Osteocyte (in vitro differentiated cells): ENCODE measurements around the gene FBXO42. TPM values are rescaled to one million over a fixed set of nuclear protein-coding genes. Genes with fewer than 3 reads are reported as not detected.

Experiments
- DNase-seq: peaks from one replicate; pipeline ENCODE4 v3.0.0; 2021; ENCODE audit warnings: mixed read lengths; ENCODE audit not compliant: unreplicated experiment; ENCODE audit errors: extremely low spot score
- H3K27ac Mint-ChIP-seq: one replicate; pipeline ENCODE4 v1.8.0; 2021; ENCODE audit warnings: mild to moderate bottlenecking, mixed read lengths; ENCODE audit not compliant: unreplicated experiment
- H3K27me3 Mint-ChIP-seq: one replicate; pipeline ENCODE4 v1.8.0; 2021; ENCODE audit warnings: mixed read lengths; ENCODE audit not compliant: unreplicated experiment
- H3K36me3 Mint-ChIP-seq: one replicate; pipeline ENCODE4 v1.8.0; 2021; ENCODE audit warnings: mixed read lengths; ENCODE audit not compliant: unreplicated experiment
- H3K4me1 Mint-ChIP-seq: one replicate; pipeline ENCODE4 v1.8.0; 2021; ENCODE audit warnings: mixed read lengths; ENCODE audit not compliant: unreplicated experiment
- H3K4me3 Mint-ChIP-seq: one replicate; pipeline ENCODE4 v1.8.0; 2021; ENCODE audit warnings: mild to moderate bottlenecking, moderate library complexity, mixed read lengths; ENCODE audit not compliant: unreplicated experiment
- H3K9me3 Mint-ChIP-seq: one replicate; pipeline ENCODE4 v1.8.0; 2021; ENCODE audit warnings: mixed read lengths; ENCODE audit not compliant: unreplicated experiment
- CTCF ChIP-seq: fragments of 200-600 bp; sonication (generic); IDR thresholded peaks from 2 replicates; pipeline ENCODE4 v1.5.0; 2021; ENCODE audit warnings: antibody characterized with exemption, mild to moderate bottlenecking, moderate library complexity
- total RNA-seq: library from RNA; stranded (reverse); gene quantifications from 2 replicates; pipeline ENCODE4 v1.2.1, GENCODE V29; 2021

Gene FBXO42
- total RNA-seq, 1 donor from 2014 or later, result 22.2 TPM

DNA sequence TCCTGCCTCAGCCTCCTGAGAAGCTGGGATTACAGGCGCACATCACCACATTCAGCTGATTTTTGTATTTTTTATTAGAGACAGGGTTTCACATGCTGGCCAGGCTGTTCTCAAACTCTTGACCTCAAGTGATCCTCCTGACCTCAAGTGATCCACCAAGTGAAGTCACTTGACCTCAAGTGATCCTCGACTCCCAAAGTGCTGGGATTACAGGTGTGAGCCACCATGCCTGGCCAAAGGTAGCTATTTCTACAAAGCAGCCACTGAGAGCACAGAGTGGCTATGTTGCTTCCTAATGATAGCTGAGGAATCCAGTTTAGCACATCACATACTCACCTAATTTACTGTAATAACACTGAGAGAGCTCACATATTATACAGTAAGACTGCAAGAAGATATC lies 70.5 kb downstream of the FBXO42 start:
- TF ChIP-seq CTCF, result no peak
- Mint-ChIP-seq H3K36me3 (peaks cover 11% of the 10 kb centered on the region), H3K27ac (no peak overlapping the region), H3K4me1 (peaks cover 4% of the 10 kb centered on the region), H3K27me3 (no peaks in the 10 kb centered on the region), H3K9me3 (no peaks in the 10 kb centered on the region), H3K4me3 (no peak overlapping the region)
- no peak for DNase-seq

DNA sequence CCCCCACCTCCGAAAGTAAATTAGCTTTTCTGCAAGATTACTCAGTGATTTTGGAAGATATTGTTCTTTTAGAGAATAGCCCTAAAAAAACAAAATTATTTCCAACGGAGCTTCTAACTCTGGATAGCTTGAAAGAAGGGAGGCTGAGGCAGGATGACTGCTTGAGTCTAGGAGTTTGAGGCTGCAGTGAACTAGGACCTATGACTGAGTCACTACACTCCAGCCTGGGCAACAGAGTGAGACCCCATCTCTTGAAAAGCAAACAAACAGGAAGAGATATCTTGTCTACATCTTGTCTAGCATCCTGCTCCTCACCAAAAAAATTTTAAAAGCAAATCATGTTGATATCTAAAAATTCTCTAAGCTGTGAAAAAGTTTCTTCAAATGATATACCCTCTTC lies 73.1 kb downstream of the FBXO42 start:
- peaks cover 10% of the 10 kb centered on the region for H3K36me3 Mint-ChIP-seq
- TF ChIP-seq CTCF, result no peak
- no peaks in the 10 kb centered on the region for H3K27me3 Mint-ChIP-seq
- H3K27ac Mint-ChIP-seq, result no peak overlapping the region
- DNase-seq, result no peak
- H3K4me1 Mint-ChIP-seq, result peaks cover 7% of the 10 kb centered on the region
- H3K4me3 Mint-ChIP-seq, result no peak overlapping the region
- no peaks in the 10 kb centered on the region for H3K9me3 Mint-ChIP-seq

- Mint-ChIP-seq H3K27ac (no peak overlapping the region), H3K4me1 (peaks cover 7% of the 10 kb centered on the region), H3K4me3 (no peak overlapping the region), H3K9me3 (no peaks in the 10 kb centered on the region), H3K36me3 (peaks cover 8% of the 10 kb centered on the region), H3K27me3 (no peaks in the 10 kb centered on the region)
- TF ChIP-seq CTCF, result no peak
- no peak for DNase-seq
Measured at GRCh38 chr1:16276302-16277030, 75.8 kb downstream of the FBXO42 start.

GRCh38 chr1:16275591-16275990 lies 76.7 kb downstream of the FBXO42 start:
- no peak for DNase-seq
- no peak overlapping the region for H3K4me3 Mint-ChIP-seq
- H3K27ac Mint-ChIP-seq, result no peak overlapping the region
- no peaks in the 10 kb centered on the region for H3K9me3 Mint-ChIP-seq
- peaks cover 11% of the 10 kb centered on the region for H3K36me3 Mint-ChIP-seq
- TF ChIP-seq CTCF, result no peak
- peaks cover 9% of the 10 kb centered on the region for H3K4me1 Mint-ChIP-seq
- H3K27me3 Mint-ChIP-seq, result no peaks in the 10 kb centered on the region

DNA sequence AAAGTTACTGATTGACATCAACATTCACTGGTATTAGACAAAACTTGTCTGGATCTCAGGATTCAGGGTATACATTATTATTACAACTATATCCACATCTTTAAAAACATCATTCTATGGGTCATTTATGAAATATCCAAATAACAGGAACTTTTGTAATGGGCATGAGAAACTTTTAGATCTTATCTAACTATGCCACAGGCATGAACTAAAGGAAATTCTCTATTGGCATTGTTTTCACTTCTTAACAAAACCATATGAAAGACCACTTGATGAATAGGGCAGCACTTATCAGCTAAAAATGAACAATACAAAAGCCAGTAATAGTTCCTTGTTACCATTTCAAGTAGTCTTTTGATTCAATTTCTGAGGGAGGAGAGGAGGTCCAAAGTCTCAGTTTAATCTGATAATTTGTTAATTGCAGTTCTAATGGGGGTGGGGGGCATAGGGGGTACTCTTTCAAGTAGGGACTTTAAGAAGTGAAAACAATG lies 84.5 kb downstream of the FBXO42 start:
- TF ChIP-seq CTCF, result no peak
- Mint-ChIP-seq H3K36me3 (peaks cover 4% of the 10 kb centered on the region), H3K9me3 (no peaks in the 10 kb centered on the region), H3K27me3 (no peaks in the 10 kb centered on the region), H3K27ac (no peak overlapping the region), H3K4me1 (peaks cover 14% of the 10 kb centered on the region), H3K4me3 (no peak overlapping the region)
- DNase-seq, result no peak
